CD4-positive, alpha-beta T cell (primary cell): ENCODE measurements around the gene CAMTA1. TPM values are rescaled to one million over a fixed set of nuclear protein-coding genes. Genes with fewer than 3 reads are reported as not detected.

Source experiments
- ATAC-seq: fragments of 200-7000 bp; cut with Tn5 transposase; one replicate; pipeline ENCODE4 v1.10.0; 2022; ENCODE audit warnings: mild to moderate bottlenecking; ENCODE audit not compliant: poor library complexity
- CTCF ChIA-PET: fragments of 350-600 bp; sonication (Branson Sonifier 250); formaldehyde crosslinking; loops from one replicate; lab custom pipeline; 2021; ENCODE audit warnings: antibody characterized with exemption, inconsistent platforms; lab: Charles Lee
- POLR2A ChIA-PET: fragments of 350-600 bp; sonication (Branson Sonifier 250); formaldehyde crosslinking; loops from one replicate; lab custom pipeline; 2021; ENCODE audit warnings: antibody characterized with exemption, inconsistent platforms; lab: Charles Lee
- DNase-seq, 14 experiments: peaks; one replicate each; pipeline ENCODE4 v3.0.0-alpha.2; 2013 to 2020; ENCODE audit warnings: mixed read lengths in 2 of 14
- H3K27ac ChIP-seq, 2 donors: one replicate each; pipeline versions ENCODE4 v1.5.1 to v1.7.0; 2013; ENCODE audit warnings: low read length in 2 of 2, low read depth in 1 of 2, mild to moderate bottlenecking in 1 of 2
- H3K27me3 ChIP-seq, 2 experiments: 1 replicate in 1 of 2; 2 replicates in 1 of 2; pipeline versions ENCODE4 v1.6.1 to v1.7.0; 2013; ENCODE audit warnings: low read length in 2 of 2, control low read depth in 1 of 2, mild to moderate bottlenecking in 1 of 2, moderate library complexity in 1 of 2; ENCODE audit not compliant: insufficient read depth in 2 of 2, control insufficient read depth in 1 of 2
- H3K36me3 ChIP-seq: one replicate; pipeline ENCODE4 v1.6.1; 2013; ENCODE audit warnings: low read length, control low read depth; ENCODE audit not compliant: insufficient read depth
- H3K4me1 ChIP-seq: one replicate; pipeline ENCODE4 v1.6.1; 2013; ENCODE audit warnings: low read length, control low read depth; ENCODE audit not compliant: insufficient read depth
- H3K4me3 ChIP-seq: one replicate; pipeline ENCODE4 v1.5.1; 2013; ENCODE audit warnings: mild to moderate bottlenecking, low read length, moderate library complexity
- H3K9me3 ChIP-seq, 2 experiments: 1 replicate in 1 of 2; 2 replicates in 1 of 2; pipeline versions ENCODE4 v1.6.1 to v1.7.0; 2013; ENCODE audit warnings: low read length in 2 of 2, mild to moderate bottlenecking in 2 of 2, control low read depth in 1 of 2, moderate library complexity in 1 of 2; ENCODE audit not compliant: control insufficient read depth in 1 of 2, insufficient read depth in 1 of 2
- H3K27ac Mint-ChIP-seq: one replicate; pipeline ENCODE4 v1.8.0; 2020; ENCODE audit warnings: mixed read lengths
- H3K27me3 Mint-ChIP-seq: one replicate; pipeline ENCODE4 v1.8.0; 2021; ENCODE audit warnings: mixed read lengths
- H3K36me3 Mint-ChIP-seq: one replicate; pipeline ENCODE4 v1.8.0; 2021; ENCODE audit warnings: low read depth, mixed read lengths
- H3K4me1 Mint-ChIP-seq: one replicate; pipeline ENCODE4 v1.8.0; 2021; ENCODE audit warnings: low read depth, mixed read lengths
- H3K4me3 Mint-ChIP-seq: one replicate; pipeline ENCODE4 v1.8.0; 2020; ENCODE audit warnings: mild to moderate bottlenecking, mixed read lengths
- H3K9me3 Mint-ChIP-seq: one replicate; pipeline ENCODE4 v1.8.0; 2020; ENCODE audit warnings: mixed read lengths
- CTCF ChIP-seq: fragments of 200-600 bp; IDR thresholded peaks from one replicate; pipeline ENCODE4 v1.8.0; 2022; ENCODE audit warnings: antibody characterized with exemption, mild to moderate bottlenecking
- intact Hi-C, 2 experiments: fragments of 100-400 bp; cut with DNase I in 1 of 2; cut with micrococcal nuclease in 1 of 2; formaldehyde crosslinking; loops; one replicate each; pipeline versions ENCODE4 v1.15.1 to v1.9.0; 2023 to 2025; cut with DNase I, micrococcal nuclease
- total RNA-seq, 174 experiments: library from RNA in 2 of 174; stranded (reverse) in 2 of 174; gene quantifications; one replicate each; pipeline ENCODE4 v1.2.3 and lab custom pipeline; 2021 to 2026

The CAMTA1 gene
- total RNA-seq, 2 experiments from 2014 or later = 38.6 to 39.3 TPM

- H3K27ac ChIP-seq = no peak overlapping the region
- H3K27me3 ChIP-seq = no peaks in the 10 kb centered on the region
- DNase-seq (no peak), ATAC-seq (no peak)
- CTCF ChIA-PET = no interaction called here
- no peaks in the 10 kb centered on the region for H3K4me1 ChIP-seq
- H3K27ac Mint-ChIP-seq = no peak overlapping the region
- TF ChIP-seq CTCF = no peak
- intact Hi-C loops = no loop called here
- no peaks in the 10 kb centered on the region for H3K36me3 Mint-ChIP-seq
- no peak overlapping the region for H3K4me3 ChIP-seq
- no peaks in the 10 kb centered on the region for H3K9me3 Mint-ChIP-seq
- H3K4me1 Mint-ChIP-seq = no peaks in the 10 kb centered on the region
- POLR2A ChIA-PET = no interaction called here
- no peaks in the 10 kb centered on the region for H3K27me3 Mint-ChIP-seq
- H3K36me3 ChIP-seq = no peaks in the 10 kb centered on the region
- H3K4me3 Mint-ChIP-seq = no peak overlapping the region
- peaks cover 0 to 11% of the 10 kb centered on the region in 2 experiments for H3K9me3 ChIP-seq
Observed at GRCh38 chr1:7198664-7199063, 413.4 kb downstream of the CAMTA1 start.

GRCh38 chr1:7199077-7199779 is 414.0 kb downstream of the CAMTA1 start:
- Mint-ChIP-seq H3K36me3 (no peaks in the 10 kb centered on the region), H3K27me3 (no peaks in the 10 kb centered on the region), H3K4me1 (no peaks in the 10 kb centered on the region), H3K4me3 (no peak overlapping the region), H3K27ac (no peak overlapping the region), H3K9me3 (no peaks in the 10 kb centered on the region)
- no peak for ATAC-seq
- H3K27me3 ChIP-seq = no peaks in the 10 kb centered on the region
- CTCF ChIA-PET = no interaction called here
- DNase-seq = no peak
- no peak overlapping the region for H3K27ac ChIP-seq
- POLR2A ChIA-PET = no interaction called here
- intact Hi-C loops = no loop called here
- H3K4me3 ChIP-seq = no peak overlapping the region
- no peaks in the 10 kb centered on the region for H3K36me3 ChIP-seq
- no peaks in the 10 kb centered on the region for H3K4me1 ChIP-seq
- no peak for TF ChIP-seq CTCF
- peaks cover 0 to 11% of the 10 kb centered on the region in 2 experiments for H3K9me3 ChIP-seq

- Histone ChIP-seq H3K4me3 (no peak overlapping the region), H3K4me1 (no peaks in the 10 kb centered on the region), H3K27ac (no peak overlapping the region), H3K9me3 (peaks cover 0 to 3% of the 10 kb centered on the region in 2 experiments), H3K27me3 (peaks cover 21 to 37% of the 10 kb centered on the region in 2 experiments), H3K36me3 (no peaks in the 10 kb centered on the region)
- Mint-ChIP-seq H3K4me1 (no peaks in the 10 kb centered on the region), H3K36me3 (no peaks in the 10 kb centered on the region), H3K9me3 (no peaks in the 10 kb centered on the region), H3K27ac (no peak overlapping the region), H3K27me3 (peaks cover 60% of the 10 kb centered on the region), H3K4me3 (no peak overlapping the region)
- no peak for ATAC-seq
- CTCF ChIA-PET = no interaction called here
- TF ChIP-seq CTCF = no peak
- intact Hi-C loops = no loop called here
- POLR2A ChIA-PET = no interaction called here
- no peak for DNase-seq
Observed at GRCh38 chr1:7207875-7208646, 422.8 kb downstream of the CAMTA1 start.
